ENCODE data around the gene RSF1. TPM values are rescaled to one million over a fixed set of nuclear protein-coding genes. Genes with fewer than 3 reads are reported as not detected.

The RSF1 gene
- total and polyA plus RNA-seq, 2 donors (not counting 1 experiment from before 2014, with no cell fraction given), result 4.8 to 104 TPM

GRCh38 chr11:77749232-77749631, 71.3 kb downstream of the RSF1 start:
- POLR2A ChIA-PET, result no interaction called here
- ATAC-seq (ENCODE audit: low read depth), result no peak
- Mint-ChIP-seq H3K4me1 (peaks cover 3% of the 10 kb centered on the region), H3K9me3 (ENCODE audit: insufficient read depth) (no peaks in the 10 kb centered on the region), H3K27me3 (no peaks in the 10 kb centered on the region), H3K4me3 (no peak overlapping the region), H3K27ac (no peak overlapping the region)
- WGBS (ENCODE audit: insufficient coverage), result 100% methylated on average over 2 of the region's 5 CpGs
- no peak for DNase-seq
- no peaks in the 10 kb centered on the region for H3K9me3 ChIP-seq (ENCODE audit: control extremely low read depth in 1 of 3, control insufficient read depth in 2 of 3, insufficient read depth in 1 of 3, low read length in 2 of 3)
- H4K20me1 ChIP-seq (ENCODE audit: control insufficient read depth, insufficient read depth, low read length, poor library complexity, severe bottlenecking), result peaks cover 70% of the 10 kb centered on the region
- no peak overlapping the region for H2AFZ ChIP-seq (ENCODE audit: insufficient read depth, low read depth, low read length, poor library complexity, severe bottlenecking)
- CTCF ChIA-PET, result no interaction called here
- no peak overlapping the region for H3K27ac ChIP-seq (ENCODE audit: low read length in 2 of 2)
- intact Hi-C loops (cut with micrococcal nuclease), result no loop called here
- H3K4me1 ChIP-seq (ENCODE audit: control insufficient read depth in 2 of 2, insufficient read depth in 2 of 2, low read length in 2 of 2), result no peaks in the 10 kb centered on the region
- H3K79me2 ChIP-seq (ENCODE audit: control insufficient read depth, insufficient read depth, low read length), result peaks cover 63% of the 10 kb centered on the region
- TF ChIP-seq EZH2 (IDR thresholded peaks at IDR 0.05; ENCODE audit: borderline replicate concordance, insufficient read depth, low read depth, low read length, poor library complexity, severe bottlenecking), result no peak
- TF ChIP-seq CTCF (IDR thresholded peaks at IDR 0.05), result no peak
- no peak overlapping the region for H3K4me2 ChIP-seq (replicated peaks; ENCODE audit: low read depth, low read length, poor library complexity, severe bottlenecking)
- H3K4me3 ChIP-seq (ENCODE audit: control extremely low read depth in 1 of 5, extremely low read depth in 1 of 5, insufficient read depth in 1 of 5, low read depth in 2 of 5, low read length in 4 of 5), result no peak overlapping the region
- no peak overlapping the region for H3K9ac ChIP-seq (ENCODE audit: low read length)
- no peaks in the 10 kb centered on the region for H3K27me3 ChIP-seq (replicated peaks in 1 of 4; ENCODE audit: control extremely low read depth in 1 of 4, control insufficient read depth in 3 of 4, insufficient read depth in 4 of 4, low read length in 3 of 4)
- H3K36me3 ChIP-seq (replicated peaks in 1 of 2; ENCODE audit: control extremely low read depth in 1 of 2, control insufficient read depth in 1 of 2, extremely low read depth in 1 of 2, insufficient read depth in 2 of 2, low read length in 1 of 2), result peaks cover 12 to 34% of the 10 kb centered on the region in 2 experiments

- H3K4me1 ChIP-seq (ENCODE audit: control insufficient read depth in 2 of 2, insufficient read depth in 2 of 2, low read length in 2 of 2), result no peaks in the 10 kb centered on the region
- intact Hi-C loops (cut with micrococcal nuclease), result no loop called here
- peaks cover 3% of the 10 kb centered on the region for H3K4me1 Mint-ChIP-seq
- no peak overlapping the region for H3K4me2 ChIP-seq (replicated peaks; ENCODE audit: low read depth, low read length, poor library complexity, severe bottlenecking)
- ChIA-PET CTCF (no interaction called here), POLR2A (no interaction called here)
- no peaks in the 10 kb centered on the region for H3K9me3 Mint-ChIP-seq (ENCODE audit: insufficient read depth)
- WGBS (ENCODE audit: insufficient coverage), result 100% methylated on average over 2 of the region's 5 CpGs
- no peaks in the 10 kb centered on the region for H3K27me3 Mint-ChIP-seq
- no peak overlapping the region for H3K27ac ChIP-seq (ENCODE audit: low read length in 2 of 2)
- H3K4me3 ChIP-seq (ENCODE audit: control extremely low read depth in 1 of 5, extremely low read depth in 1 of 5, insufficient read depth in 1 of 5, low read depth in 2 of 5, low read length in 4 of 5), result no peak overlapping the region
- no peak for ATAC-seq (ENCODE audit: low read depth)
- no peaks in the 10 kb centered on the region for H3K9me3 ChIP-seq (ENCODE audit: control extremely low read depth in 1 of 3, control insufficient read depth in 2 of 3, insufficient read depth in 1 of 3, low read length in 2 of 3)
- H3K36me3 ChIP-seq (replicated peaks in 1 of 2; ENCODE audit: control extremely low read depth in 1 of 2, control insufficient read depth in 1 of 2, extremely low read depth in 1 of 2, insufficient read depth in 2 of 2, low read length in 1 of 2), result peaks cover 10 to 27% of the 10 kb centered on the region in 2 experiments
- no peak overlapping the region for H2AFZ ChIP-seq (ENCODE audit: insufficient read depth, low read depth, low read length, poor library complexity, severe bottlenecking)
- H3K27me3 ChIP-seq (replicated peaks in 1 of 4; ENCODE audit: control extremely low read depth in 1 of 4, control insufficient read depth in 3 of 4, insufficient read depth in 4 of 4, low read length in 3 of 4), result no peaks in the 10 kb centered on the region
- peaks cover 60% of the 10 kb centered on the region for H4K20me1 ChIP-seq (ENCODE audit: control insufficient read depth, insufficient read depth, low read length, poor library complexity, severe bottlenecking)
- no peak for DNase-seq
- H3K27ac Mint-ChIP-seq, result no peak overlapping the region
- no peak overlapping the region for H3K9ac ChIP-seq (ENCODE audit: low read length)
- H3K79me2 ChIP-seq (ENCODE audit: control insufficient read depth, insufficient read depth, low read length), result peaks cover 55% of the 10 kb centered on the region
- H3K4me3 Mint-ChIP-seq, result no peak overlapping the region
- TF ChIP-seq CTCF (IDR thresholded peaks at IDR 0.05) (no peak), EZH2 (IDR thresholded peaks at IDR 0.05; ENCODE audit: borderline replicate concordance, insufficient read depth, low read depth, low read length, poor library complexity, severe bottlenecking) (no peak)
Observed at GRCh38 chr11:77748266-77748665, 72.3 kb downstream of the RSF1 start.

Data from B cell (primary cell).